DMS 273 treated with DMSO at 0.1 percent for 48 hours (cell line): ENCODE measurements around the gene HCFC2.
"Not testable (repeated sequence)": the region's sequence is repeated elsewhere in the genome, so short reads cannot be mapped to it uniquely, and the experiment has no call there.

Experiments used
- DNase-seq: peaks from one replicate; lab custom pipeline; 2025; lab: John Stamatoyannopoulos, UW

HCFC2 gene

GRCh38 chr12:104064031-104064841, at the start of gene HCFC2:
Gene HCFC2, plus strand, starts transcription at chr12:104064531. Its CDS starts 30 bp downstream, at chr12:104064561.
- peak; percentile 39 for DNase-seq

GRCh38 chr12:104021862-104022261, 42.5 kb upstream of the HCFC2 start:
- not testable (repeated sequence) for DNase-seq

GRCh38 chr12:104022786-104023185, 41.5 kb upstream of the HCFC2 start:
- DNase-seq, result no peak

- no peak for DNase-seq
Measured at GRCh38 chr12:104023710-104024109, 40.6 kb upstream of the HCFC2 start.

- DNase-seq, result no peak
Measured at GRCh38 chr12:104024348-104024747, 40.0 kb upstream of the HCFC2 start.

GRCh38 chr12:104025771-104026170, 38.6 kb upstream of the HCFC2 start:
- DNase-seq, result no peak

- DNase-seq, result no peak
Measured at GRCh38 chr12:104026841-104027599, 37.3 kb upstream of the HCFC2 start.

- not testable (repeated sequence) for DNase-seq
Measured at GRCh38 chr12:104030596-104030995, 33.7 kb upstream of the HCFC2 start.

- not testable (repeated sequence) for DNase-seq
Measured at GRCh38 chr12:104036143-104036542, 28.2 kb upstream of the HCFC2 start.

- DNase-seq, result not testable (repeated sequence)
Measured at GRCh38 chr12:104039769-104040168, 24.6 kb upstream of the HCFC2 start.

- DNase-seq, result no peak
Measured at GRCh38 chr12:104042580-104042979, 21.8 kb upstream of the HCFC2 start.

GRCh38 chr12:104044158-104044557, 20.2 kb upstream of the HCFC2 start:
- DNase-seq, result no peak

- no peak for DNase-seq
Measured at GRCh38 chr12:104046306-104046705, 18.0 kb upstream of the HCFC2 start.

- DNase-seq, result no peak
Measured at GRCh38 chr12:104048162-104048561, 16.2 kb upstream of the HCFC2 start.

- DNase-seq, result no peak
Measured at GRCh38 chr12:104048811-104049210, 15.5 kb upstream of the HCFC2 start.

GRCh38 chr12:104049278-104049902, 14.9 kb upstream of the HCFC2 start:
- DNase-seq, result no peak

- DNase-seq, result no peak
Measured at GRCh38 chr12:104049903-104050356, 14.4 kb upstream of the HCFC2 start, which contains the start of gene GLT8D2. Gene GLT8D2, minus strand, starts transcription at chr12:104050187. Its CDS starts 30,539 bp downstream, at chr12:104019648.

- DNase-seq, result no peak
Measured at GRCh38 chr12:104050436-104050835, 13.9 kb upstream of the HCFC2 start.

GRCh38 chr12:104054681-104055346, 9.5 kb upstream of the HCFC2 start:
- DNase-seq, result no peak

GRCh38 chr12:104055686-104056388, 8.5 kb upstream of the HCFC2 start:
- DNase-seq, result peak; percentile 99

GRCh38 chr12:104056419-104056972, 7.8 kb upstream of the HCFC2 start:
- peak; percentile 78 for DNase-seq
